Endothelial cell of umbilical vein (primary cell): ENCODE results near the gene DOCK4.

Experiments used
- CTCF ChIP-seq, 2 donors: IDR thresholded peaks; 1 replicate in 1 of 2; 2 replicates in 1 of 2; pipeline ENCODE4 v1.5.1; 2011; ENCODE audit warnings: low read length in 2 of 2, mild to moderate bottlenecking in 2 of 2, moderate library complexity in 2 of 2, control low read depth in 1 of 2, inconsistent platforms in 1 of 2, low read depth in 1 of 2; ENCODE audit not compliant: insufficient read depth in 1 of 2; ENCODE audit errors: extremely low read depth in 1 of 2
- MAX ChIP-seq: IDR thresholded peaks from 2 replicates; pipeline ENCODE4 v1.6.1; 2011; ENCODE audit not compliant: insufficient read depth, insufficient read length
- POLR2A ChIP-seq: IDR thresholded peaks from 2 replicates; pipeline ENCODE4 v1.6.1; 2012; ENCODE audit warnings: low read depth, mild to moderate bottlenecking, control low read depth, low read length

- TF ChIP-seq CTCF (IDR thresholded peaks at IDR 0.05; ENCODE audit: extremely low read depth in 1 of 2, insufficient read depth in 1 of 2, low read depth in 1 of 2, low read length in 2 of 2) = no peak
- no peak for TF ChIP-seq POLR2A
- TF ChIP-seq MAX = no peak
These were observed 311.1 kb downstream of the DOCK4 start for GRCh38 chr7:111895049-111895448.
